Activated naive CD4-positive, alpha-beta T cell treated with anti-CD3 and anti-CD28 coated beads, Interleukin-2, amount 50 U/mL, for 16 hours (primary cell): ENCODE data around the gene VPS26B.
A peak's percentile ranks its signal among the peaks of the same experiment; 100 is the strongest.
"Not testable (repeated sequence)": the region's sequence is repeated elsewhere in the genome, so short reads cannot be mapped to it uniquely, and the experiment has no call there.

Source experiments
- DNase-seq: peaks from one replicate; pipeline ENCODE4 v3.0.0-alpha.2; 2020

The VPS26B gene

GRCh38 chr11:134233729-134234179 is 9.3 kb downstream of the VPS26B start:
- DNase-seq = no peak

- DNase-seq = no peak
Observed at GRCh38 chr11:134235399-134235798, 10.9 kb downstream of the VPS26B start.

- no peak for DNase-seq
Observed at GRCh38 chr11:134236834-134237556, 12.5 kb downstream of the VPS26B start.

GRCh38 chr11:134237557-134237922 is 13.1 kb downstream of the VPS26B start:
- no peak for DNase-seq

- DNase-seq = no peak
Observed at GRCh38 chr11:134238956-134239355, 14.5 kb downstream of the VPS26B start.

GRCh38 chr11:134240592-134240991 is 16.1 kb downstream of the VPS26B start:
- no peak for DNase-seq

GRCh38 chr11:134242376-134242775 is 17.9 kb downstream of the VPS26B start:
- no peak for DNase-seq

- no peak for DNase-seq
Observed at GRCh38 chr11:134243913-134244312, 19.4 kb downstream of the VPS26B start.

- DNase-seq = no peak
Observed at GRCh38 chr11:134244593-134244992, 20.1 kb downstream of the VPS26B start.

- no peak for DNase-seq
Observed at GRCh38 chr11:134245434-134245833, 21.0 kb downstream of the VPS26B start.

GRCh38 chr11:134246100-134246499 is 21.6 kb downstream of the VPS26B start:
- no peak for DNase-seq

- DNase-seq = no peak
Observed at GRCh38 chr11:134246678-134247077, 22.2 kb downstream of the VPS26B start.

GRCh38 chr11:134248910-134249480 is 24.5 kb downstream of the VPS26B start:
- no peak for DNase-seq

GRCh38 chr11:134250246-134250645 is 25.8 kb downstream of the VPS26B start:
- no peak for DNase-seq

- no peak for DNase-seq
Observed at GRCh38 chr11:134250675-134251074, 26.2 kb downstream of the VPS26B start.

GRCh38 chr11:134252346-134253187 is 28.1 kb downstream of the VPS26B start:
- DNase-seq = peak; percentile 31

- DNase-seq = peak; percentile 96
Observed at GRCh38 chr11:134253188-134253993, 28.9 kb downstream of the VPS26B start, which contains the start of the genes ACAD8 and THYN1. Gene ACAD8, plus strand, starts transcription at chr11:134253568. Its CDS starts 33 bp downstream, at chr11:134253601. Gene THYN1, minus strand, starts transcription at chr11:134253352. Its CDS starts 470 bp downstream, at chr11:134252882.

GRCh38 chr11:134254433-134255183 is 30.1 kb downstream of the VPS26B start:
- DNase-seq = no peak

GRCh38 chr11:134255184-134255561 is 30.7 kb downstream of the VPS26B start:
- DNase-seq = not testable (repeated sequence)

- no peak for DNase-seq
Observed at GRCh38 chr11:134257101-134257500, 32.6 kb downstream of the VPS26B start.

GRCh38 chr11:134258577-134258976 is 34.1 kb downstream of the VPS26B start:
- DNase-seq = no peak

- no peak for DNase-seq
Observed at GRCh38 chr11:134260503-134260902, 36.0 kb downstream of the VPS26B start.
